HG03060 (cell line): ENCODE data around the gene SPTBN4.
"Not testable (repeated sequence)": the region's sequence is repeated elsewhere in the genome, so short reads cannot be mapped to it uniquely, and the experiment has no call there.

Experiments
- ATAC-seq: cut with Tn5 transposase; IDR thresholded peaks from one replicate; pipeline ENCODE4 v1.9.1; 2021; ENCODE audit warnings: low read depth, moderate number of reproducible peaks; ENCODE audit not compliant: unreplicated experiment

Gene SPTBN4

DNA sequence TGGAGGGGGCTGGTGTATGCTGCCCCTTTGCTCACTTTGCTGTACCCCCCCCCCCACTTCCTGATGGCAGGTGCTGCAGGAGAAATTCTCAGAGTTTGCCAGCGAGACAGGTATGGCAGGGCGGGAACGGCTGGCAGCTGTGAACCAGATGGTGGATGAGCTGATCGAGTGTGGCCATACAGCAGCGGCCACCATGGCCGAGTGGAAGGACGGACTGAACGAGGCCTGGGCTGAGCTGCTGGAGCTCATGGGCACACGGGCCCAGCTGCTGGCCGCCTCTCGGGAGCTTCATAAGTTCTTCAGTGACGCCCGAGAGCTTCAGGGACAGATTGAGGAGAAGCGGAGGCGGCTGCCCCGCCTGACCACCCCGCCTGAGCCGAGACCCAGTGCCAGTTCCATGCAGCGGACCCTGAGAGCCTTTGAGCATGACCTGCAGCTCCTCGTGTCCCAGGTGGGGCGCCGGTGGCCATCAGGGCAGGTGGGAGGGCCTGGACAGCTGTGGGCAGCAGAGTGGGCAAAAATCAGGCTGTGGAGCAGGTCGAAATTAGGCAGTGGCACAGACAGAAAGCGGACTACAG lies 90.2 kb downstream of the SPTBN4 start:
- ATAC-seq = no peak

DNA sequence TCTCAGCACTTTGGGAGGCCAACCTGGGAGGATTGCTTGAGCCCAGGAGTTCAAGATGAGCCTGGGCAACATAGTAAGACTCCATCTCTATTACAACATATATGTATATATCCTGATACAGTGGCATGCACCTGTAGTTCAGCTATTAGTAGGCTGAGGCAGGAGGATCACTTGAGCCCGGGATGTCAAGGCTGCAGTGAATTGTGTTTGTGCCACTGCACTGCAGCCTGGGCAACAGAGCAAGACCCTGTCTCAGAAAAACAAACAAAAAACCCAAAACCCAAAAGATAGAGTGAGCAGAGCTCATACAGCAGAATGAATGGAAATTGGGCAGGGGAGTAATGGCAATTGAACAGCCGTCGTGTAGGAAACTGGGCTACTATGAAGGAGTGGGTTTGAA lies 92.6 kb downstream of the SPTBN4 start:
- ATAC-seq = no peak

DNA sequence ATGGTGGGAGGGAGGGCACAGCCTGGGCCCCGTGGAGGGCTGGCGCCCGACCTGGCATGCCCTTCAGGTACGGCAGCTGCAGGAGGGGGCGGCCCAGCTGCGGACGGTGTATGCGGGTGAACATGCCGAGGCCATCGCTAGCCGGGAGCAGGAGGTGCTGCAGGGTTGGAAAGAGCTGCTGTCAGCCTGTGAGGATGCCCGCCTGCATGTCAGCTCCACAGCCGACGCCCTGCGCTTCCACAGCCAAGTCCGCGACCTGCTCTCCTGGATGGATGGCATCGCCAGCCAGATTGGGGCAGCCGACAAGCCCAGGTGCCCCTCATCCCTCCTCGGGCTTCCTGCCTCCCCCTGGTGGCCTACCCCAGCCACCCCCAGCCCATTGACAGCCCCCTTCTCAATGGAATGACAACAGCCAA lies 93.3 kb downstream of the SPTBN4 start:
- no peak for ATAC-seq

DNA sequence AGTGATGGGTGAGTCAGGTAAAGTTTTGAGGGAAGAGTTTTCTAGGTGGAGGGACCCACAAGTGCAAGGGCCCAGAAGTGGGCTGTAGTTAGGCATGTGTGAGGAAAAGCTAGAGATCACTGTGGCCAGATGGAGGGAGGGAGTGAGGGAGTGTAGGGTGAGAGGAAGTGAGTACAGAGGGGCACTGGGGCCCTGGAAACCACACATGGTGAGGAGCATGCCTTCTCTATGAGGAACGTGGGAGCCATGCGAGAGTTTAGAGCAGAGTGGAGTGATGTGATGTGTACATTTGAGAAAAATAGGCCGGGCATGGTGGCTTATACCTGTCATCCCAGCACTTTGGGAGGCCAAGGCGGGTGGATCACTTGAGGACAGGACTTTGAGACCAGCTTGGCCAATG lies 95.1 kb downstream of the SPTBN4 start:
- no peak for ATAC-seq

DNA sequence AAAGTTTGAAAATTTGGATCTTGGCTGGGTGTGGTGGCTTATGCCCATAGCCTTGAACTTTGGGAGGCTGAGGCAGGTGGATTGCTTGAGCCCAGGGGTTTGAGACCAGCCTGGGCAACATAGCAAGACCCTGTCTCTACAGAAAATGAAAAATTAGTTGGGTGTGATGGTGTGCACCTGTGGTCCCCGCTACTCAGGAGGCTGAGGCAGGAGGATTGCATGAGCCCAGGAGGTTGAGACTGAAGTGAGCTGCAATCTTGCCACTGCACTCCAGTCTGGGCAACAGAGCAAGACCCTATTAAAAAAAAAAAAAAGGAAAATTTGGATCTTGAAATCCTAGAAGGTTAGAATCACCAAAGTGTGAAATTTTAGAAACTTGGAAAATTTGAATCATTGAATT lies 97.7 kb downstream of the SPTBN4 start:
- not testable (repeated sequence) for ATAC-seq

DNA sequence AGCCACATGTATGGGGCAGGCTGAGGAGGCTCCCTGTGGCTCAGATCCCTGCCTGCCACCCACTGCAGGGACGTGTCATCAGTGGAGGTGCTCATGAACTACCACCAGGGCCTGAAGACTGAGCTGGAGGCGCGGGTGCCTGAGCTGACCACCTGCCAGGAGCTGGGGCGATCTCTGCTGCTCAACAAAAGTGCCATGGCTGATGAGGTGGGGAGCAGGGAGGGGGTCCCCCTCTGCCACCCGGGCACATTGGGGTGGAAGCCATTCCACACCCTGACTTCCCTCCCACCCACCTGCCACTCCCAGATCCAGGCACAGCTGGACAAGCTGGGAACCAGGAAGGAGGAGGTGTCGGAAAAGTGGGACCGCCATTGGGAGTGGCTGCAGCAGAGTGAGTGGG lies 98.6 kb downstream of the SPTBN4 start:
- ATAC-seq = no peak

DNA sequence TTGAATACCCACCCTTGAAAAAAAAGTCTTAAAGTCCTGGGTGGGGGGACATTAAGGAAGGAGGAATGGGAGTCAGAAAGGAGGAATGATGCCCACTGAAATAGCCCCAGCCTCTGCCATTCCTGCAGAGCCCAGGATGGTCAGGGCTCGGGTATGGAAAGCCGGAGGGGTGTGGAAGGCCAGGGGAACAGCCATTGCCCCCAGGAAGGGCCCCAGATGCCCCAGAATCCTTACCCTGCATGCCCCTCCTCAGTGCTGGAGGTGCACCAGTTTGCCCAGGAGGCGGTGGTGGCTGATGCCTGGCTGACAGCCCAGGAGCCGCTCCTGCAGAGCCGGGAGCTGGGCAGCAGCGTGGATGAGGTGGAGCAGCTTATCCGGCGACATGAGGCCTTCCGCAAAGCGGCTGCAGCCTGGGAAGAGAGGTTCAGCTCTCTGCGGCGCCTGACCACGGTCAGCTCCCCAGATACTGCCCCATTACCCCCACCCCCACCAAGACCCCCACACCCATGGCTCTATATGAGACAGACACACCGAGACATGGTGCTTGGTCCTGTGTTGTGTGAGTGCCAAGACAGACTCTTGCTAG lies 99.2 kb downstream of the SPTBN4 start:
- ATAC-seq = no peak

DNA sequence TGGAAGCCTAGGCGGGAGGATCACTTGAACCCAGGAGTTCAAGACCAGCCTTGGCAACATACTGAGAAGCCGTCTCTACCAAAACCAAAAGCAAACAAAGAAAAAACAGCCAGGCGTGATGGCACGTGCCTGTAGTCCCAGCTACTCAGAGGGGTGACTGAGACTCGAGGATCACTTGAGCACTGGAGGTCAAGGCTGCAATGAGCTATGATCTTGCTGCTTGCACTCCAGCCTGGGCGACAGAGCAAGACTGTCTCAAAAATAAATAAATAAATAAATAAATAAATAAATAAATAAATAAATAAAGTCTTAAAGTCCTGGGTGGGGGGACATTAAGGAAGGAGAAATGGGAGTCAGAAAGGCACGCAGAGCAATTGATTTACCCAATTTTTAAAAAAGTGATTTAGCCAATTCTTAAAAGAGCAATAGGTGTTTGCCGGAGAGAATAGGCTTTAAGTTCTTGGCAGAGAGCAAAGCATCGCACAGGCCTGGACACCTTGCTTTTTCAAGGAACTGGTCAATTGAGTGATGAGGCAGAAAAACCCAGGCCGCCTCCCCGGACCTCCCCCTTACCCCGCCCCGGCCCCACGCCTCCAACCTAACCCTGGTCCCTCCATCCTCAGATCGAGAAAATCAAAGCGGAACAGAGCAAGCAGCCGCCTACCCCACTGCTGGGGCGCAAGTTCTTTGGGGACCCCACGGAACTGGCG lies 100.4 kb downstream of the SPTBN4 start:
- no peak for ATAC-seq

DNA sequence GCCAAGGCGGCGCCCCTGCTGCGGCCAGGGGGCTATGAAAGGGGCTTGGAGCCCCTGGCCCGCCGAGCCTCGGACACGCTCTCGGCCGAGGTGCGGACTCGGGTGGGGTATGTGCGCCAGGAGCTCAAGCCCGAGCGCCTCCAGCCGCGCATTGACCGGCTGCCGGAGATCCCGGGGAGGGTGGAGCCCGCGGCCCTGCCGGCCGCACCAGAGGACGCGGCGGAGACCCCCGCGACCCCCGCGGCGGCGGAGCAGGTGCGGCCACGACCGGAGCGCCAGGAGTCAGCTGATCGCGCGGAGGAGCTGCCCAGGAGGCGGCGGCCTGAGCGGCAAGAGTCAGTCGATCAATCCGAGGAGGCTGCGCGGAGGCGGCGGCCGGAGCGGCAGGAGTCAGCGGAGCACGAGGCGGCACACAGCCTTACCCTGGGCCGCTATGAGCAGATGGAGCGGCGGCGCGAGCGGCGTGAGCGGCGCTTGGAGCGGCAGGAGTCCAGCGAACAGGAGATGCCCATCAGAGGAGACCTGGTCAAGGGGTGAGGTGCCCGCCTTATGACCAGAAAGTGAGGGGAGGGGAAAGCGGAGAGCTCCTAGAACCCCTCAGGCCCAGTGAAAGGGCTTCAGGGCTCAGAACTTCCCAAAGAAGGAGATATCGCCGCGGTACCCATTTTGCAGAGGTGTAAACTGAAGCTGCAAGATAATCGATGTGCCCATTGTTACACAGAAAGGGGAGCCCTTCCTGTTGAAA lies 101.1 kb downstream of the SPTBN4 start:
- no peak for ATAC-seq

DNA sequence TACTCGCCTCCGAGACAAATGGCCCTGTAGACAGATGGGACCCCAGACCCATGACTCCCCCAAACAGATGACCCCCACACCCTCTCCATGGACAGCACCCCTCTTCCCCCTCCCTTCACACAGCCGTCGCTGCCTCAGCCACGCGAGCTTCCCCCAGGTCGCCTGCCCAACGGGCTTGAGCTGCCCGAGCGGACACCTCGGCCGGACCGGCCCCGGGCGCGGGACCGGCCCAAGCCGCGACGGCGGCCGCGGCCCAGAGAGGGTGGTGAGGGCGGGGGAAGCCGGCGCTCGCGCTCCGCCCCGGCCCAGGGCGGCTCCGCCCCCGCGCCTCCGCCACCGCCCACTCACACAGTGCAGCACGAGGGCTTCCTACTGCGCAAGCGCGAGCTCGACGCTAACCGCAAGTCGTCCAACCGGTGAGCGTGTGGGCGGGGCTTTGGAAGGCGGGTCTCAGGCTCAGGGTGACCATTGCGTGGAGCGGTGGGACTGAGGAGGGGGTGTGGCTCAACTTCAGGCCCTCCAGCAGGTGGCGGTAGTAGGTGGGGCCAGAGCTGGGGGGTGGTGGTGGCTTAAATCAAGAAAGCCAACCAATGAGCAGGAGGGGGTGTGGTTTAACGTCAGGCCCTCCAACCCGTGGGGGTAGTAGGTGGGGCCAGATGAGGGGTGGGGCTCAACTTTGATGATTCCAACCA lies 103.7 kb downstream of the SPTBN4 start:
- peak; percentile 79 for ATAC-seq

DNA sequence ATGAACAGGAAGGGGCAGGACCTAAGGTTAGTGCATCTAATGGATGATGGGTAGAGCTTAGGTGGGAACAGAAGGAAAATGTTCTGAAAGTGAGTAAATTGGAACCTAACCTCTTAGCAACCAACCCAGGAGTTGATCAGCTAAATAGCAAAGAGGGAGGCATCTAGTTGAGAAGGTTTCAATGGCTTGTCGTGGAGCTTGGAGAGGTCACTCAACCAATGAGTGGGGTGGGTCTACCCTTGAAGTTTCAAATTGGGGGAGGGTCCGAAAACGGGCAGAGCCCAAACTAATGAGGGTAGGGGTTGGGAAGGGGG lies 104.2 kb downstream of the SPTBN4 start:
- ATAC-seq = no peak

DNA sequence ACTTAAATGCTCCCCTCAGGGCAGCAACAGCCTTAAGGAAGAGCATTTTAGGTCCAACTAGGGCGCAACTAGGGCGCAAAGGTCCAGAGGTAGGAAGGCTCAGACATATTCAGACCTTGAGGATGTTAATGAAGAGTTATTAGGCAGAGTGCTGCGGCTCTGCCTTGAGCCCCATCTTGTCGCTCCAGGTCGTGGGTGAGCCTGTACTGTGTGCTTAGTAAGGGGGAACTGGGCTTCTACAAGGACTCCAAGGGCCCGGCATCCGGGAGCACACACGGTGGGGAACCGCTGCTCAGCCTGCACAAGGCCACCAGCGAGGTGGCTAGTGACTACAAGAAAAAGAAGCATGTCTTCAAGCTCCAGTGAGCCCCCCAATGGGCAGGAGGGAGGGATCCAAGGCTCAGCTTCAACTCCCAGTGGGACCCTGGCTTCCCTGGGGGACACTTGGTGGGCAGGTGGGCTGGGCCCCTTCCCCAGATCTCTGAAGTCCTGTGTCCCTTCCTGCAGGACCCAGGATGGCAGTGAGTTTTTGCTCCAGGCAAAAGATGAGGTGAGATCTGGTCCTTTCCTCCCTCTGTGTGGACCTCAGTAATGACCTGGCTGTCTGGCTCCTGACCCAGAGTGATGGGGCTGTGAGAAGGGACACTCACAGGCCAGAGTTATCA lies 105.2 kb downstream of the SPTBN4 start:
- ATAC-seq = no peak

DNA sequence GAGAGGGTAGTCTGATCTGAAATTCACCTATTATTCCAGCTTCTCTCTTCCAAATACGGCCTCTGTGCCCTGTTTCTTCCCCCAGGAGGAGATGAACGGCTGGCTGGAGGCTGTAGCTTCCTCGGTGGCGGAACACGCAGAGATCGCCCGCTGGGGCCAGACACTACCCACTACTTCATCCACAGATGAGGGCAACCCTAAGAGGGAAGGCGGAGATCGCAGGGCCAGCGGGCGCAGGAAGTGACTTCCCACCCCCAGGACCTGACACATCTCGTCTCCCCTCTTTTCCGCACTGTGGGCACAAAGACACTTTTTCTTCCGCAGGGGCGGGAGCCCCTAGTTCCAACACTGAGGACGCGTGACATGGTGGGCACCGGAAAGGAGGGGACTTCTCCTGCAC lies 108.5 kb downstream of the SPTBN4 start:
- no peak for ATAC-seq

DNA sequence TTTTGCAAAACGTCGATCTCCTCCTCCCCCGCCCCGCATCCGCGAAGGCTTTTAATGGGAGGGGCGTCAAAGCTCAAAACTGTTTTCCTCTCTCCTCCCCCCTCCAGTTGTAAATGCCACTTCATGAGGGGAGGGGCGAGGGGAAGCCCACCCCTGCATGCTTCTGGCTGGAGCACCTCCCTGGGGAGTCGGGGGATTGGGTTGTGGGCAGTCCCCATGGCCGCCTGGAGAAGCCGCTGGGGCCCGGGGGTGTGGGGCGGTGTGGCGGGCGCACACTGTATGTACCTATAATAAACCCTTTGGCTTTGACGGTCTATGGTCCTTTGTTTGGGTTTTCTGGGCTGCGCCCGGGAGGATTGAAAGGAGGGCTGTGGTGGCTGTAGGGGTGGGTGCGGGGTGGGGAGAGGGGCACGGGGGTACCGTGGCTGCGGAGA lies 109.4 kb downstream of the SPTBN4 start:
- ATAC-seq = no peak

DNA sequence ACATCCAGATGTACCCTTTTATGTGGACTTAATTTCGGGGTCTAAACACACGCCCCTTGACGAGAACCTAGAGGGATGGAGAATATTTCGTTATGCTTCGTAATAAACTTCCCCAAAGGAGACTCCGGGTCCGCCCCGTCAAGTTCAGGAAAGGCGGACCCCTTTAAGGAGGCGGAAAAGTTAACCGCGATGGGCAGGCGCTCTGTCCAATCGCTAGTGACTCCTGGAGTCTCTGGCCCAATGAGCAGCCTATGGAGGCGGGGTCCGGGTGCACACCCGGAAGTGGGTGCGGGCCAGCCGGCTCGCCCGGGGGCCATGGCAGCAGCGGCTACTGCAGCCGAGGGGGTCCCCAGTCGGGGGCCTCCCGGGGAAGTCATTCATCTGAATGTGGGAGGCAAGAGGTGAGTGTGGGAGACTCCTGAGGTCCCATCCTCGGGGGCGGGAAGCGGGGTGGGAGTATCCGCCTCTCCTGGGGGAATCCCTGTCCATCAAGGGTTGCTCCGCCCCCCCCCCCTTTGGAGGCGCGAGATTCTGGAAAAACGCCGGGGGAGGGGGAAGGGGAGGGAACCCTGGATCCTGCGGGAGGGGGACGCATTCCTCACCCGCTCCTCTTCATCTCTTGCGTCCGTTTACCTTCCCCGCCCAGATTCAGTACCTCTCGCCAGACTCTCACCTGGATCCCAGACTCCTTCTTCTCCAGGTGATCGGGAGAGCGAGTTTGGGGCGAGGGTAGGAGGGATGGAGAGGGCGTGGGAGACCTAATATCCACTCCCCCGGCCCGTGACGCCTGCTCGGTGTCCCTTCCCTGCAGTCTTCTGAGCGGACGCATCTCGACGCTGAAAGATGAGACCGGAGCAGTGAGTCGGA lies 110.0 kb downstream of the SPTBN4 start, which contains the start of gene SHKBP1:
TSS of gene SHKBP1 (plus strand) at position 289 of the 867 bp plus-strand sequence. CDS start at position 316, 27 bp downstream.
- ATAC-seq = peak; percentile 69

DNA sequence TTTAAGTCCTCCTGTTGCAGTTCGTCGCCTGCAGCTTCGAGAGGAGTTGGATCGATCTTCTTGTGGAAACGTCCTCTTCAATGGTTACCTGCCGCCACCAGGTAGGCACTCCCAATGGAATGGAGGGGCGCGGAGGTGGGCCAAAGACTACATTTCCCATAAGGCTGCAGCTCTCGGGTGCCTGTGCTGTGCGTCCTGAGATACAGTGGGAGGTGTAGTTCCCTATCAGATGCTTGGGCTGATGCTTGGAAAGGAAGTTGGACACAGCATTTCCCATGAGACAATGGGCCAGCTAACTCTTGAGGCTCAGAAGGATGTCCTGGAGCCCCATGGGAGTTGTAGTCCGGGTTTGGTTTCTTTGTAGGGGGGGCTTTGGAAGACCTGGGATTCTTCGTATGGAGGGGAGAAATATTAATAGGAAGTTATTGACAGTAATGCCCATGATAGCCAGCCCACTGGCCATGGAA lies 111.7 kb downstream of the SPTBN4 start:
- ATAC-seq = no peak

DNA sequence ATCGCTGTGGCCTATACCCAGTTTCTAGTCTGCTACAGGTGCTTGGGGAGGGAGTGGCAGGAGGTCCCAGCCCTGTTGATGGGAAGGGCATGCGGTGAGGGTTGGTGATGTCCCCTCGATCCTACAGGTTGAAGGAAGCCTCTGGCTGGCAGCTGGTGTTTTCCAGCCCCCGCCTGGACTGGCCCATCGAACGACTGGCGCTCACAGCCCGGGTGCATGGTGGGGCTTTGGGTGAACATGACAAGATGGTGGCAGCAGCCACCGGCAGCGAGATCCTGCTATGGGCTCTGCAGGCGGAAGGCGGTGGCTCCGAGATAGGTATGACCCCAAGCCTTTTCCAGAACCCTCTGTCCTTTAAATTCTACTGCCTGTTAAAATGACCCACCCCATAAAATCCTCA lies 113.8 kb downstream of the SPTBN4 start:
- ATAC-seq = no peak

DNA sequence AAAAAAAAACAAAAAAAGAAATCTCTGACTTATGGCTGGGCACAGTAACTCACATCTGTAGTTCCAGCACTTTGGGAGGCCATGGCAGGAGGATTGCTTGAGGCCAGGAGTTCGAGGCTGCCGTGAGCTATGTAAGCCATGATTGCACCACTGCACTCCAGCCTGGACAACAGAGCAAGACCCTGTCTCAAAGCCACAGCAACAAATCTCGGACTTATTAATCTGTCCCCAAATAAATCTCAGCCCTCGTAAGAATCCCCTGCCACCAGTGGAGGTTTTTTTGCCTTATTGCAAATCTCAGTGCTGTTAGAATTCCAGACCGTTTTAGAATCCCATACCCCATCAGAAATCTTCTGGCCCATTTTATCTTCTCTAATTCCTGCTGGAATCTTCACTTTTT lies 114.7 kb downstream of the SPTBN4 start:
- no peak for ATAC-seq

DNA sequence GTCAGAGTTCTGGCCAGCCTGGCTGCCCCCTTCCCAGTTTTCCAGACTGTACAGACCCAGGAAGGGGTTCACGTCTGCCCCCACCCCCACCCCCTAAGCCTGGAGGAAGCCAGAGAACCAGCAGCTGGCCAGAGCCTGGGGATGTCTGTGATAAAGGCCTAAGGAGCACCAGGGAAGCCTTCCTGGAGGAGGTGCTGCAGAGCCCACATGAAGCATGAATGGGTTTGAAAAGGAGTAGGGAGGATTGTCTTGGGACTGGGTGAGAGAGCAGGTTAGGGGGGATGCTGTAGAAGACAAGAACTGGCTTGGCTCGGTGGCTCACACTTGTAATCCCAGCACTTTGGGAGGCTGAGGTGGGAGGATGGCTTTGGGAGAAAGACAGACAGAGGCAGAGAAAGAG lies 115.7 kb downstream of the SPTBN4 start:
- no peak for ATAC-seq
